Neural crest cell (in vitro differentiated cells): ENCODE measurements around the gene ENO2. TPM values are rescaled to one million over a fixed set of nuclear protein-coding genes. Genes with fewer than 3 reads are reported as not detected.

Experiments used
- DNase-seq: peaks from one replicate; pipeline ENCODE4 v3.0.0; 2021; ENCODE audit warnings: low read depth, mixed read lengths, low spot score
- H3K27ac Mint-ChIP-seq: one replicate; pipeline ENCODE4 v1.8.0; 2021; ENCODE audit warnings: mild to moderate bottlenecking, mixed read lengths; ENCODE audit not compliant: unreplicated experiment
- H3K27me3 Mint-ChIP-seq: 2 replicates; pipeline ENCODE4 v1.8.0; 2021; ENCODE audit warnings: low read depth, mild to moderate bottlenecking, mixed read lengths
- H3K36me3 Mint-ChIP-seq: 2 replicates; pipeline ENCODE4 v1.8.0; 2021; ENCODE audit warnings: low read depth, mild to moderate bottlenecking, mixed read lengths
- H3K4me1 Mint-ChIP-seq: 2 replicates; pipeline ENCODE4 v1.8.0; 2021; ENCODE audit warnings: mixed read lengths
- H3K4me3 Mint-ChIP-seq: one replicate; pipeline ENCODE4 v1.8.0; 2021; ENCODE audit warnings: mild to moderate bottlenecking, mixed read lengths
- H3K9me3 Mint-ChIP-seq: 2 replicates; pipeline ENCODE4 v1.8.0; 2021; ENCODE audit warnings: mixed read lengths
- total RNA-seq: library from RNA; stranded (reverse); gene quantifications from 2 replicates; pipeline ENCODE4 v1.2.1, GENCODE V29; 2021
- TF ChIP-seq, protein P1 (sequence below): fragments of 200-600 bp; sonication (generic); conservative IDR thresholded peaks from 2 replicates; pipeline ENCODE4 v1.5.0; 2021; ENCODE audit warnings: antibody characterized with exemption, mild to moderate bottlenecking

The ENO2 gene
- total RNA-seq, 1 donor from 2014 or later, result 68.4 TPM

DNA sequence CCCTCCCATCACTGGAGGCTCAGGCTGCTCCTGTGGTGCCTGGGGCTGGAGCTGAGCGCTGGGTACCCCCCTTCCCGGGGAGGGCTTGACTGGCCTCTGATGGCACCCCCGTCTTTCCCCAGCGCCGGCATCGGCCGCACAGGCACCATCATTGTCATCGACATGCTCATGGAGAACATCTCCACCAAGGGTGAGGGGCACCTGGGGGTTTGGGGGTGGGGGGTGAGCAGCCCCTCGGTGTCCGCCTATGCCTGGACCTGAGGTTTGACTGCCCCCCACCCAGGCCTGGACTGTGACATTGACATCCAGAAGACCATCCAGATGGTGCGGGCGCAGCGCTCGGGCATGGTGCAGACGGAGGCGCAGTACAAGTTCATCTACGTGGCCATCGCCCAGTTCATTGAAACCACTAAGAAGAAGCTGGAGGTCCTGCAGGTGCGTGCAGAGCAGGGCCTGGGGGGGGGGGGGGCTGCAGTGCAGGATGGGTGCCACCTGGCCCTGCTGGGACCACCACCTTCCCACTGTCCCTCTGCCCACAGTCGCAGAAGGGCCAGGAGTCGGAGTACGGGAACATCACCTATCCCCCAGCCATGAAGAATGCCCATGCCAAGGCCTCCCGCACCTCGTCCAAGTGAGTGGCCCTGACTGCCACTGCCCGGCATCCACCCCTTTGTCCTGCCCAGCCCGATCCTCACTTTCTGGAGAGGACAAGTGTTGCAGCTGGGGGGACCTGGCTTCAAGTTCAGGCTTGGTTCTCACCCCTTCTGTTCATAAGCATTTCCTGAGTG, 45.6 kb downstream of the ENO2 start:
- Mint-ChIP-seq H3K9me3 (no peaks in the 10 kb centered on the region), H3K36me3 (no peaks in the 10 kb centered on the region), H3K27ac (no peak overlapping the region), H3K4me1 (peaks cover 14% of the 10 kb centered on the region), H3K27me3 (no peaks in the 10 kb centered on the region), H3K4me3 (no peak overlapping the region)
- TF ChIP-seq, protein P1, sequence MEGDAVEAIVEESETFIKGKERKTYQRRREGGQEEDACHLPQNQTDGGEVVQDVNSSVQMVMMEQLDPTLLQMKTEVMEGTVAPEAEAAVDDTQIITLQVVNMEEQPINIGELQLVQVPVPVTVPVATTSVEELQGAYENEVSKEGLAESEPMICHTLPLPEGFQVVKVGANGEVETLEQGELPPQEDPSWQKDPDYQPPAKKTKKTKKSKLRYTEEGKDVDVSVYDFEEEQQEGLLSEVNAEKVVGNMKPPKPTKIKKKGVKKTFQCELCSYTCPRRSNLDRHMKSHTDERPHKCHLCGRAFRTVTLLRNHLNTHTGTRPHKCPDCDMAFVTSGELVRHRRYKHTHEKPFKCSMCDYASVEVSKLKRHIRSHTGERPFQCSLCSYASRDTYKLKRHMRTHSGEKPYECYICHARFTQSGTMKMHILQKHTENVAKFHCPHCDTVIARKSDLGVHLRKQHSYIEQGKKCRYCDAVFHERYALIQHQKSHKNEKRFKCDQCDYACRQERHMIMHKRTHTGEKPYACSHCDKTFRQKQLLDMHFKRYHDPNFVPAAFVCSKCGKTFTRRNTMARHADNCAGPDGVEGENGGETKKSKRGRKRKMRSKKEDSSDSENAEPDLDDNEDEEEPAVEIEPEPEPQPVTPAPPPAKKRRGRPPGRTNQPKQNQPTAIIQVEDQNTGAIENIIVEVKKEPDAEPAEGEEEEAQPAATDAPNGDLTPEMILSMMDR, result no peak
- DNase-seq, result no peak

GRCh38 chr12:6960593-6961277, 46.4 kb downstream of the ENO2 start:
- Mint-ChIP-seq H3K4me3 (no peak overlapping the region), H3K36me3 (peaks cover 3% of the 10 kb centered on the region), H3K4me1 (peaks cover 20% of the 10 kb centered on the region), H3K27ac (no peak overlapping the region), H3K27me3 (no peaks in the 10 kb centered on the region), H3K9me3 (no peaks in the 10 kb centered on the region)
- DNase-seq, result no peak
- TF ChIP-seq, protein P1, result no peak

DNA sequence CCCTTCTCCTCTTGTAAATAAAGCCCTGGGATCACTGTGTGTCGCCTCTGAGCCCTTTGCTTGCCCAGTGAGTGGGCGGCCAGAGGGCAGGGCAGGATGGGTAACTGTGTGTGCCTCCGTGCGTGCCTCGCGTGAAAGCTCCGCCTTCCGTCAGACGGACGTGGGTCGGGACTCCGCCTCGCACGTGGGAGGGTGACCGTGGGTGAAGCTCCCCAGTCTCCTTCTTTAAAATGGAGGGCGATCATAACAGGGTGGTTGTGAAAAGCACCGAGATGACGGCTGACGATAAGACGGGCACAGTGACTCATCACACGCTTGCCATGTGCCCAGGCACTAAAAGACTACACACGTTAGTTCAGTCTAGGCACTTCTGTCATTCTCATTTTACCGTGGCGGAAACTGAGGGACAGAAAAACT, 46.9 kb downstream of the ENO2 start:
- H3K4me1 Mint-ChIP-seq, result peaks cover 20% of the 10 kb centered on the region
- no peak for DNase-seq
- H3K27ac Mint-ChIP-seq, result peak overlapping the region; percentile 92
- H3K4me3 Mint-ChIP-seq, result peak overlapping the region; percentile 75
- H3K9me3 Mint-ChIP-seq, result no peaks in the 10 kb centered on the region
- TF ChIP-seq, protein P1, result no peak
- no peaks in the 10 kb centered on the region for H3K27me3 Mint-ChIP-seq
- peaks cover 5% of the 10 kb centered on the region for H3K36me3 Mint-ChIP-seq

GRCh38 chr12:6961695-6962284, 47.4 kb downstream of the ENO2 start:
- no peaks in the 10 kb centered on the region for H3K9me3 Mint-ChIP-seq
- peak; percentile 59 for DNase-seq
- TF ChIP-seq, protein P1, result peak; percentile 67

DNA sequence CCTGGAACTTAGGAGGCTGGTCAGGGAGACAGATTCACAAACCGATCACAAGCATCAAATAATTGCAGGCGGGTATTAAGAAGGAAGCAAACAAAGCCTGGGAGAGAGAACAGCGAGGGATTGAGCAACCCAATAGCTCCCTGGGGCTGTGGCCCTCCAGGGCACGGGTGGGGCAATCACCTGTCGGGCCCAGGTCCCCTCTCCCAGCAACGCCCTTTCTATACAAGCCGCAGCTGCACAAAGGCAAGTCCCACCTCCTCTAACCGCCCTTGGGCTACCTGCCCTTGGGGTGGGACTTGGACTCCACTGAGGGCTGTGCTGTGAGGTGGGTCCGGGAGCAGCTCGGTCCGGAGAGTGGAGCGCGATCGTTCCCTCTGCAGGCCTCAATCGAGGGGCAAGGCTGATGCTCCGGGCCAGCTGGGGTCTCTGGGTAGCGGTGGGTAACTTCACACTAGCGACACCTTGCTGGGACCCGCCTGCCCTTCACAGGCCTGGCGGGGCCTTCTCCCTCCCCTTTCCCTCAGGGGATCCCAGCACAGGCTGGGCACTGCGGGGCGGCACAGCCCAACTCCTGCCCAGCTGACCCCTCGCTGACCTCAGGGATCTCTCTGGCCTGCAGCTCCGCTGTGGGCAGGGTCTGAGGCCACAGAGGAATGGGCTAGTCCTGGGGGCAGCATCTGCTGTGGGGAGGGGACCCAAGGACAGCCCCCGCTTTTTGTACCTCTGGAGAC, 48.1 kb downstream of the ENO2 start:
- Mint-ChIP-seq H3K4me1 (peaks cover 20% of the 10 kb centered on the region), H3K9me3 (no peaks in the 10 kb centered on the region)
- TF ChIP-seq, protein P1, result no peak

More at GRCh38 chr12:6961695-6962284, 47.4 kb downstream of the ENO2 start:
- peak overlapping the region; percentile 92 for H3K27ac Mint-ChIP-seq
- peaks cover 20% of the 10 kb centered on the region for H3K4me1 Mint-ChIP-seq
- peaks cover 7% of the 10 kb centered on the region for H3K36me3 Mint-ChIP-seq
- H3K4me3 Mint-ChIP-seq, result peak overlapping the region; percentile 75
- no peaks in the 10 kb centered on the region for H3K27me3 Mint-ChIP-seq

More for the DNA sequence above, 48.1 kb downstream of the ENO2 start:
- H3K27ac Mint-ChIP-seq, result peak overlapping the region; percentile 92
- H3K27me3 Mint-ChIP-seq, result no peaks in the 10 kb centered on the region
- no peak for DNase-seq
- peaks cover 7% of the 10 kb centered on the region for H3K36me3 Mint-ChIP-seq
- H3K4me3 Mint-ChIP-seq, result peak overlapping the region; percentile 75
